Astrocyte (in vitro differentiated cells and primary cell): ENCODE data around the gene SYTL3. TPM values are rescaled to one million over a fixed set of nuclear protein-coding genes. Genes with fewer than 3 reads are reported as not detected.

Experiments used
- DNase-seq: peaks from one replicate; pipeline ENCODE4 v3.0.0-alpha.2; 2010; ENCODE audit warnings: low read depth
- FAIRE-seq: peaks from 2 replicates; lab custom pipeline; 2011; peaks lifted over from hg19 to GRCh38; lab: Jason Lieb, UNC
- H2AFZ ChIP-seq: 2 replicates; pipeline ENCODE4 v1.6.0; 2012; ENCODE audit warnings: low read depth, low read length, inconsistent platforms
- H3K27ac ChIP-seq: 2 replicates; pipeline ENCODE4 v1.5.1; 2011; ENCODE audit warnings: low read depth, low read length, inconsistent platforms
- H3K27me3 ChIP-seq: 2 replicates; pipeline ENCODE4 v1.6.0; 2011; ENCODE audit warnings: low read length, inconsistent platforms; ENCODE audit not compliant: insufficient read depth
- H3K36me3 ChIP-seq: 2 replicates; pipeline ENCODE4 v1.5.1; 2011; ENCODE audit warnings: low read length, inconsistent platforms; ENCODE audit not compliant: insufficient read depth
- H3K4me1 ChIP-seq: 2 replicates; pipeline ENCODE4 v1.5.1; 2011; ENCODE audit warnings: low read length, inconsistent platforms; ENCODE audit not compliant: insufficient read depth
- H3K4me2 ChIP-seq: 2 replicates; pipeline ENCODE4 v1.6.0; 2012; ENCODE audit warnings: low read length, inconsistent platforms
- H3K4me3 ChIP-seq: 2 replicates; pipeline ENCODE4 v1.5.1; 2011; ENCODE audit warnings: low read depth, mild to moderate bottlenecking, low read length, inconsistent platforms; ENCODE audit not compliant: insufficient read depth
- H3K79me2 ChIP-seq: 2 replicates; pipeline ENCODE4 v1.6.0; 2012; ENCODE audit warnings: mild to moderate bottlenecking, low read length, inconsistent platforms; ENCODE audit not compliant: insufficient read depth
- H3K9ac ChIP-seq: 2 replicates; pipeline ENCODE4 v1.6.0; 2012; ENCODE audit warnings: mild to moderate bottlenecking, low read length, inconsistent platforms
- H3K9me3 ChIP-seq: 2 replicates; pipeline ENCODE4 v1.5.1; 2012; ENCODE audit warnings: low read depth, mild to moderate bottlenecking, low read length, inconsistent platforms; ENCODE audit not compliant: insufficient read depth
- H4K20me1 ChIP-seq: 2 replicates; pipeline ENCODE4 v1.6.0; 2012; ENCODE audit warnings: low read length, inconsistent platforms; ENCODE audit not compliant: insufficient read depth
- H3K27ac Mint-ChIP-seq: one replicate; pipeline ENCODE4 v1.8.0; 2021; ENCODE audit warnings: mild to moderate bottlenecking, mixed read lengths; ENCODE audit not compliant: unreplicated experiment
- H3K27me3 Mint-ChIP-seq: one replicate; pipeline ENCODE4 v1.8.0; 2021; ENCODE audit warnings: low read depth, mixed read lengths; ENCODE audit not compliant: unreplicated experiment
- H3K36me3 Mint-ChIP-seq: one replicate; pipeline ENCODE4 v1.8.0; 2021; ENCODE audit warnings: low read depth, mixed read lengths; ENCODE audit not compliant: unreplicated experiment
- H3K4me1 Mint-ChIP-seq: one replicate; pipeline ENCODE4 v1.8.0; 2021; ENCODE audit warnings: low read depth, mixed read lengths; ENCODE audit not compliant: unreplicated experiment
- H3K4me3 Mint-ChIP-seq: one replicate; pipeline ENCODE4 v1.8.0; 2021; ENCODE audit warnings: mild to moderate bottlenecking, moderate library complexity, mixed read lengths; ENCODE audit not compliant: unreplicated experiment
- H3K9me3 Mint-ChIP-seq: one replicate; pipeline ENCODE4 v1.8.0; 2021; ENCODE audit warnings: mild to moderate bottlenecking, mixed read lengths; ENCODE audit not compliant: unreplicated experiment
- CTCF ChIP-seq: IDR thresholded peaks from 2 replicates; pipeline ENCODE4 v1.5.1; 2011; ENCODE audit warnings: low read depth, mild to moderate bottlenecking, inconsistent platforms, low read length, moderate library complexity; ENCODE audit not compliant: insufficient read depth
- EZH2 ChIP-seq: IDR thresholded peaks from 2 replicates; pipeline ENCODE4 v1.6.1; 2012; ENCODE audit warnings: mild to moderate bottlenecking, low read length, inconsistent platforms; ENCODE audit not compliant: insufficient read depth
- total RNA-seq: library from RNA; stranded (reverse); gene quantifications from 2 replicates; pipeline ENCODE4 v1.2.1, GENCODE V29; 2021

SYTL3 gene
- total RNA-seq, 1 donor from 2014 or later: 1.2 TPM

DNA sequence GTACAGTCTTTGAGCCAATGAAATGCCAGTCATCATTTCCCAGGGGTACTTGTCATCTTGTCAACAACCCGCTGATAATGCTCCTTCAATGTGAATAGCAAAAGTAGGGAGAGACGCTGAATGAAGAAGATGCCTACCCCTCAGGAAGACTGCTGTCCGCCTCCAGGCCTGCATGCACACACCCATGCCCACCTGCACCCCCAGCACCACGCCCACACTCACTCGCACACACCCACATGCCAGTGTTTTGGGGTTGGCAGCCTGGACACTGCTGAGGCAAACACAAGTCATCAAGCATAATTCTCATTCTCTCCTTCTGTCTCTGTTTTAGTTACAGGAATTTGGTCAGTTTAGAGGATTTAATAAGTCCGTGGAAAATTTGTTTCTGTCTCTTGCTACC lies 63.6 kb downstream of the SYTL3 start:
- Mint-ChIP-seq H3K9me3 (no peaks in the 10 kb centered on the region), H3K27me3 (peaks cover 10% of the 10 kb centered on the region), H3K4me1 (peaks cover 4% of the 10 kb centered on the region), H3K27ac (no peak overlapping the region), H3K36me3 (no peaks in the 10 kb centered on the region), H3K4me3 (no peak overlapping the region)
- H3K27me3 ChIP-seq: no peaks in the 10 kb centered on the region
- no peak overlapping the region for H3K27ac ChIP-seq
- H3K4me3 ChIP-seq: no peak overlapping the region
- H2AFZ ChIP-seq: no peak overlapping the region
- no peak overlapping the region for H3K9ac ChIP-seq
- DNase-seq: no peak
- no peaks in the 10 kb centered on the region for H3K79me2 ChIP-seq
- no peaks in the 10 kb centered on the region for H3K36me3 ChIP-seq
- FAIRE-seq: no peak
- H4K20me1 ChIP-seq: no peaks in the 10 kb centered on the region
- H3K4me2 ChIP-seq: no peak overlapping the region
- H3K4me1 ChIP-seq: no peaks in the 10 kb centered on the region
- H3K9me3 ChIP-seq: no peaks in the 10 kb centered on the region
- TF ChIP-seq EZH2 (no peak), CTCF (no peak)

GRCh38 chr6:158714706-158715105 lies 64.9 kb downstream of the SYTL3 start:
- H3K36me3 Mint-ChIP-seq: no peaks in the 10 kb centered on the region
- Histone ChIP-seq H3K36me3 (no peaks in the 10 kb centered on the region), H3K9me3 (no peaks in the 10 kb centered on the region), H3K4me2 (no peak overlapping the region), H3K9ac (no peak overlapping the region), H3K27me3 (no peaks in the 10 kb centered on the region), H3K4me3 (no peak overlapping the region), H3K4me1 (no peaks in the 10 kb centered on the region), H3K27ac (no peak overlapping the region), H2AFZ (no peak overlapping the region), H4K20me1 (no peaks in the 10 kb centered on the region), H3K79me2 (no peaks in the 10 kb centered on the region)
- H3K27me3 Mint-ChIP-seq: peaks cover 10% of the 10 kb centered on the region
- FAIRE-seq (no peak), DNase-seq (no peak)
- H3K9me3 Mint-ChIP-seq: no peaks in the 10 kb centered on the region
- no peak for TF ChIP-seq EZH2
- TF ChIP-seq CTCF: no peak
- no peak overlapping the region for H3K4me3 Mint-ChIP-seq
- H3K4me1 Mint-ChIP-seq: peaks cover 5% of the 10 kb centered on the region
- no peak overlapping the region for H3K27ac Mint-ChIP-seq

- Histone ChIP-seq H3K4me1 (peaks cover 7% of the 10 kb centered on the region), H3K9me3 (no peaks in the 10 kb centered on the region), H3K27me3 (no peaks in the 10 kb centered on the region), H3K9ac (no peak overlapping the region), H2AFZ (no peak overlapping the region), H4K20me1 (no peaks in the 10 kb centered on the region), H3K27ac (no peak overlapping the region), H3K36me3 (no peaks in the 10 kb centered on the region), H3K4me2 (no peak overlapping the region), H3K79me2 (no peaks in the 10 kb centered on the region), H3K4me3 (no peak overlapping the region)
- DNase-seq: no peak
- Mint-ChIP-seq H3K36me3 (no peaks in the 10 kb centered on the region), H3K4me1 (peaks cover 10% of the 10 kb centered on the region), H3K9me3 (no peaks in the 10 kb centered on the region), H3K27ac (no peak overlapping the region), H3K27me3 (peaks cover 10% of the 10 kb centered on the region), H3K4me3 (no peak overlapping the region)
- no peak for FAIRE-seq
- TF ChIP-seq EZH2: no peak
- no peak for TF ChIP-seq CTCF
Measured at GRCh38 chr6:158715330-158716311, 65.8 kb downstream of the SYTL3 start.
